ENCODE data around the gene FRMD4A. TPM values are rescaled to one million over a fixed set of nuclear protein-coding genes. Genes with fewer than 3 reads are reported as not detected.

Gene FRMD4A
- total and polyA plus RNA-seq, 12 donors, result 17.4 to 43.4 (median 30.3) TPM

GRCh38 chr10:14020037-14020664 lies 310.6 kb downstream of the FRMD4A start:
- Histone ChIP-seq H3K4me3 (no peak overlapping the region), H3K27me3 (peaks cover 0 to 7% (median 0%) of the 10 kb centered on the region in 7 donors), H3K4me1 (peaks cover 0 to 32% (median 16%) of the 10 kb centered on the region in 9 donors), H3K9me3 (peaks cover 0 to 12% (median 0%) of the 10 kb centered on the region in 11 donors), H3K27ac (no peak overlapping the region), H3K36me3 (no peaks in the 10 kb centered on the region)
- TF ChIP-seq CTCF (IDR thresholded peaks at IDR 0.05), result no peak
- ATAC-seq, result no peak
- intact Hi-C loops (cut with DNase I), result no loop called here
- no peak for DNase-seq
- WGBS, 2 donors, result 38 to 54% methylated on average over 9 of the region's 9 CpGs

DNA sequence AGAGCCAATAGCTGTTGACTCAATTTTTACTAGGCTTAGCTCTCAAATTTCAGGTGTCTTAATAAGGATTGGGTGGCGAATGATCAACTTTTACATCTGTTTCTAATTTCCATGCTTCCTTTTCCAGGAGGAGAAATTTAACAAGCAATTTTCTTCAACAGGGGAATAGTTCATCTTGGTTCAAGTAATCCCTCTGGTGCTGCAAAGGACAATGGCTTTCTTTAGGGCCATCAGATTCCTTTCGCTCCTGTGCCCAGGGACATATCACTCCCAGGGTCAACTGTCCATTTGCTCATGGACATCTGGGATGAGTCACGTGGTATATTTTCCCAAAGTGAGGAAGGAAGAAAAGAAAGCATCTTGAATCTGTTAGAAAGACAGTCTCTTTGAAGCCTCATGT lies 313.3 kb downstream of the FRMD4A start:
- 47 to 70% methylated on average over 3 of the region's 3 CpGs for WGBS, 2 donors
- no peak overlapping the region for H3K4me3 ChIP-seq
- TF ChIP-seq CTCF (IDR thresholded peaks at IDR 0.05), result no peak
- H3K9me3 ChIP-seq, result peaks cover 0 to 12% (median 0%) of the 10 kb centered on the region in 11 donors
- no peak overlapping the region for H3K27ac ChIP-seq
- ATAC-seq (no peak), DNase-seq (no peak)
- peaks cover 0 to 7% (median 0%) of the 10 kb centered on the region in 7 donors for H3K27me3 ChIP-seq
- H3K4me1 ChIP-seq, result peaks cover 0 to 33% (median 16%) of the 10 kb centered on the region in 9 donors
- intact Hi-C loops (cut with DNase I), result no loop called here
- H3K36me3 ChIP-seq, result no peaks in the 10 kb centered on the region

DNA sequence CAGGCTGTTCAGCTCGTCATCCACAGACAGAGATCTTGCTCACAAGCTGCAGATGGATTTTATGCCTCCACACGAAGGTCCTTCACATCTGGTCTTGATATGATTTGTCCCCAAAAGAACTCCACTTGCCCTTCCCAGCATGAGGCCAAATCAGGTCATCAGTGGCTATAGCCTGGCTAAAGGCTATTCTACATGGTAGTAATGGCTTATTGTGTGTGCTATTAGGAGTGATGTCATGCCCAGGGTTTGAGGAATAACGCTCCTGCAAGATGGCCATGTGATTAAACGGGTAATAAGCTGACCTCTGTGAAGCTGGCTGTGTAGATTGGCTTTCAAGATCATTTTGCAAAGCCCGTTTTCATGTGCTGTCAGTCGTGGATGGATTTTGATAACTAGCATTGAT lies 313.8 kb downstream of the FRMD4A start:
- Histone ChIP-seq H3K36me3 (no peaks in the 10 kb centered on the region), H3K27ac (no peak overlapping the region), H3K4me1 (peaks cover 0 to 33% (median 16%) of the 10 kb centered on the region in 9 donors), H3K27me3 (peaks cover 0 to 7% (median 0%) of the 10 kb centered on the region in 7 donors), H3K9me3 (peaks cover 0 to 12% (median 0%) of the 10 kb centered on the region in 11 donors), H3K4me3 (no peak overlapping the region)
- intact Hi-C loops (cut with DNase I), result no loop called here
- ATAC-seq, result peak in 1 of 8 donors; percentile 38
- TF ChIP-seq CTCF (IDR thresholded peaks at IDR 0.05), result no peak
- 83 to 86% methylated on average over 6 of the region's 6 CpGs for WGBS, 2 donors
- no peak for DNase-seq

DNA sequence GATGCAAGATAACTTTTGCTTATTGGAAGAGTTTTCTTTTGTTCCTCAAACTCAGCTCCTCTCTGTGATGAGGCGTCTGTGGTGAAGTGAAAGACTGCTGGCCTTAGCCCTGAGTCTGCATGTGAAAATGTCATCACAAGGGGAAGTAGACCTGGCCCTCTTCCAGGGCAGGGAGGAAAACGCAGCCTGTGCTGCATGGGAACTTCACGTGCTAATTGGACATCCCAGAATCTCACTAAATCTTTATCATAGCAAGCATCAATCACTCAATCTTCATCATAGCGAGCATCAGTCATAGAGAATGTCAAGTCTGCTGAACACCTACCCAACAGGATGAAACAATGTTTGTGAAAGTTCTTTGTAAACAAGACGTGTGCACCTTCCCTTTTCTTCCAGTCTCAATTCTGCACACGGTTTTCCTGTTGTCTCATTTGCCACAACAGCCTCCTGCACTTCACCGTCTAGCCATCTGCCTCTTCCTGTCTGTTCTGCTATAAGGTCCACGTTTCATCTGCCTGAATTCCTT lies 314.6 kb downstream of the FRMD4A start:
- intact Hi-C loops (cut with DNase I), result no loop called here

More for the DNA sequence above, 314.6 kb downstream of the FRMD4A start:
- no peak overlapping the region for H3K4me3 ChIP-seq
- ATAC-seq, result peak; percentile 47 to 93 (median 84)
- peaks cover 0 to 35% (median 16%) of the 10 kb centered on the region in 9 donors for H3K4me1 ChIP-seq
- H3K36me3 ChIP-seq, result no peaks in the 10 kb centered on the region
- peaks cover 0 to 7% (median 0%) of the 10 kb centered on the region in 7 donors for H3K27me3 ChIP-seq
- TF ChIP-seq CTCF (IDR thresholded peaks at IDR 0.05), result no peak
- peaks cover 0 to 12% (median 0%) of the 10 kb centered on the region in 11 donors for H3K9me3 ChIP-seq
- peak overlapping the region in 3 of 10 donors; percentile 20 to 59 (median 39) for H3K27ac ChIP-seq
- peak; percentile 52 to 83 for DNase-seq
- WGBS, 2 donors, result 31 to 39% methylated on average over 8 of the region's 8 CpGs

Data from heart right ventricle (tissue), 16 donors.